ENCODE results near the gene NPC2. TPM values are rescaled to one million over a fixed set of nuclear protein-coding genes. Genes with fewer than 3 reads are reported as not detected.

The NPC2 gene
- total RNA-seq, 1 experiment from 2014 or later = 137 TPM

GRCh38 chr14:74472601-74473000, 20.5 kb downstream of the NPC2 start:
- no peak overlapping the region for H3K27ac Mint-ChIP-seq
- H3K79me1 ChIP-seq (ENCODE audit: insufficient read depth, low read depth, low read length, poor library complexity, severe bottlenecking) = no peaks in the 10 kb centered on the region
- H4K20me1 ChIP-seq (ENCODE audit: control insufficient read depth, insufficient read depth, insufficient read length) = no peaks in the 10 kb centered on the region
- H3K18ac ChIP-seq (ENCODE audit: insufficient read length, low read depth, low read length) = no peak overlapping the region
- H3K79me2 ChIP-seq (ENCODE audit: insufficient read depth, low read length) = no peaks in the 10 kb centered on the region
- H2BK5ac ChIP-seq (ENCODE audit: insufficient read length, low read length) = no peak overlapping the region
- no peaks in the 10 kb centered on the region for H3K27me3 Mint-ChIP-seq (ENCODE audit: low read depth)
- H3T11ph ChIP-seq (ENCODE audit: low read length) = no peak overlapping the region
- H3K4ac ChIP-seq (ENCODE audit: low read depth, low read length) = no peak overlapping the region
- no peak overlapping the region for H3K23ac ChIP-seq (ENCODE audit: insufficient read length, low read depth, low read length)
- no peak overlapping the region for H4K91ac ChIP-seq (ENCODE audit: insufficient read length, low read depth, low read length)
- no peak overlapping the region for H3K27ac ChIP-seq (ENCODE audit: insufficient read length, low read depth, low read length)
- H3K9me3 ChIP-seq (ENCODE audit: control insufficient read depth, low read depth, low read length) = no peaks in the 10 kb centered on the region
- WGBS (ENCODE audit: extremely low coverage, insufficient read length, low lambda C conversion rate) = no CpG with 5 or more reads among the region's 2 CpGs
- no peak for TF ChIP-seq CTCF (conservative IDR thresholded peaks at IDR 0.05)
- H2AK5ac ChIP-seq (ENCODE audit: insufficient read length, low read length) = no peak overlapping the region
- peaks cover 10 to 27% of the 10 kb centered on the region in 2 experiments for H3K4me1 Mint-ChIP-seq
- H2BK20ac ChIP-seq (ENCODE audit: low read depth, low read length, poor library complexity, severe bottlenecking) = no peak overlapping the region
- H2BK120ac ChIP-seq (ENCODE audit: low read depth, low read length, poor library complexity, severe bottlenecking) = no peak overlapping the region
- H4K8ac ChIP-seq (replicated peaks; ENCODE audit: insufficient read length, low read depth, low read length) = no peak overlapping the region
- H3K4me3 Mint-ChIP-seq = no peak overlapping the region
- no peak overlapping the region for H2BK15ac ChIP-seq (ENCODE audit: low read depth, low read length)
- no peak overlapping the region for H3K14ac ChIP-seq (ENCODE audit: insufficient read depth, low read length)
- H3K9ac ChIP-seq (ENCODE audit: extremely low read depth, insufficient read length, low read length) = no peak overlapping the region
- no peak overlapping the region for H3K4me2 ChIP-seq (ENCODE audit: insufficient read depth, insufficient read length, low read length)
- H3K27me3 ChIP-seq (ENCODE audit: insufficient read depth, low read length) = no peaks in the 10 kb centered on the region
- H3K4me1 ChIP-seq (ENCODE audit: insufficient read depth, low read length) = no peaks in the 10 kb centered on the region
- no peak overlapping the region for H2BK12ac ChIP-seq (ENCODE audit: insufficient read length, low read depth, low read length)
- H2AFZ ChIP-seq (ENCODE audit: low read length) = no peak overlapping the region
- H4K5ac ChIP-seq (ENCODE audit: insufficient read length, low read depth, low read length) = no peak overlapping the region
- H3K56ac ChIP-seq (ENCODE audit: insufficient read length, low read depth, low read length) = no peak overlapping the region
- H3K36me3 Mint-ChIP-seq (ENCODE audit: insufficient read depth in 1 of 3, low read depth in 3 of 3) = peaks cover 3 to 28% (median 28%) of the 10 kb centered on the region in 3 experiments; a peak in 6 of 7 replicates
- DNase-seq = no peak
- no peaks in the 10 kb centered on the region for H3K9me3 Mint-ChIP-seq
- no peaks in the 10 kb centered on the region for H3K23me2 ChIP-seq (ENCODE audit: insufficient read length, low read depth, low read length, poor library complexity, severe bottlenecking)
